Measurements from ENCODE around the gene PRDX6.
"Not testable (repeated sequence)": the region's sequence is repeated elsewhere in the genome, so short reads cannot be mapped to it uniquely, and the experiment has no call there.

PRDX6 gene, protein sequence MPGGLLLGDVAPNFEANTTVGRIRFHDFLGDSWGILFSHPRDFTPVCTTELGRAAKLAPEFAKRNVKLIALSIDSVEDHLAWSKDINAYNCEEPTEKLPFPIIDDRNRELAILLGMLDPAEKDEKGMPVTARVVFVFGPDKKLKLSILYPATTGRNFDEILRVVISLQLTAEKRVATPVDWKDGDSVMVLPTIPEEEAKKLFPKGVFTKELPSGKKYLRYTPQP

DNA sequence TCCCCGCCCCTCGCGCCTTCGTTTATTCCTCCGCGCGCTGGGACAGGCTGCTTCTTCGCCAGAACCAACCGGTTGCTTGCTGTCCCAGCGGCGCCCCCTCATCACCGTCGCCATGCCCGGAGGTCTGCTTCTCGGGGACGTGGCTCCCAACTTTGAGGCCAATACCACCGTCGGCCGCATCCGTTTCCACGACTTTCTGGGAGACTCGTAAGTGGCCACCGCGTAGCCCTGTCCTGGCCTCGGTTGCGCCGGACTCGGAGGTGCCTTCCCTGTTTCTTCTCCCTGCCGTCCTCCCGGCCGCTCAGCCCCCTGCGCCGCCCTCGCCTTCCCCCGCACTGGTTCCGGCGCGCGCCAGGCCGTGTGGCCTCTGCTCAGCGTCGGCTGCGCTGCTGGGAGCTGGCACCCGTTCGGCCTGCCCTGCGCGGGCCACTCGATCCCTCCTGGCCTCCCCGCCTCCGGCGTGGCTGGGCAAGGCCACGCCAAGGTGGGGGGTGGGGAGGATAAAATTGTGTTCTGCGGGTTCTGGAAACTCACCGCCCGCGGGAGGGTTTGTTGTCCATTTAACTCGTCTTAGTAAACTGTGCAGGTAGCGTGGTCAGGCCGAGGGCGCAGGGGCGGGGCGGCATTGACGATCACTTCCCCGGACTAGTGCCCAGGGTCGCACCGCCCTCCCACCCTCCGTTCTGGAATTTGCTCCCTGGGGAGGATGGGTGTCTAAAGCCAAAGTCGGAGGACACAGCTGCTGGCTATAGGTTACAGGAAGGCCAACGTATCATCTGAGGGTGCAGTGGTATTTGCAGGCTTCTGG, at the start of gene PRDX6:
Gene PRDX6, plus strand, starts transcription at position 50 of the 808 bp plus-strand sequence. Its CDS starts 63 bp downstream, at position 113.
- peak; percentile 92 for DNase-seq (ENCODE audit: low spot score)

DNA sequence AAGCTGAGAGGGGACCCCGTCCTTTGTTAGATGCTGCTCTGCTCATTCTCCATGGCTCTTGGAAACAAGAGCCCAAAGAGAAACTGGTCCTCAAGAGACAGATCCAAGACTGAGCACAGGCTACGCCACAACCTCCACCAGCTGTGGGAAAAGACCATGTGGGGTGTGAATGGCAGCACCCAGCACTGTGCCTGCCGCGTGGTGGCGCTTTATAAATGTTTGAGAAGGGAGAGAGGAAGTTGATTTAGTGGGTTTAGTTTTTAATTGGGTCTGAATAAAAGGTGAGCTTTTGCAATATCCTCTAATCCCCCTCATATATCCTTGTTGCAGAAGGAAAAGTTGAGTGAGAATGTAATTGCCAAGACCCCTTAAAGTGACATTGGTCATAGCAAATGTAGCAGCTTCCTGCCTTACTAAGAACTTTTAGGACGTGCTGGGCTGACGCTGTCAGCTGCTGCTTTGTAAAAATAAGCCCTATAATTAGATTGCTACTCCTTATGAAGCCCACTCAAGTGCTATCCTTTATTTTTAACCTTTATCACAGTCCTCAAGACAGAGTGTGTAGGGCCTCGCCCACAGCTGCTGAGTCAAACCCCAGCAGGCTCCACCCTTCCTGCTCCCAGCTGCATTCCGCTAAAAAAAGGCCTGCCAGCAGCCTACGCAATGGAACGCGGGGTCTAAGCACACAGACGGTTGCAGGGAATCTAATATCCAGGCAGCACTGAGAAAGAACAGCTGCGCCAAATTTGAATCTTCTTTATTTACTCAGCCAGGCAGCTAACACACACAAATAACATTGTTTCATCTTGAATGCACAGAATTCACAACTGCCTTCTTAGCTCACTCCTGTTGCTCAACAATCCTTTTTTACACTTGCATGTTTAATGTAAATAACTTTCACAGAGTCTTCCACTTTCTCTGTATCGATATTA, 47.4 kb upstream of the PRDX6 start:
- peak; percentile 94 for DNase-seq (ENCODE audit: low spot score)

DNA sequence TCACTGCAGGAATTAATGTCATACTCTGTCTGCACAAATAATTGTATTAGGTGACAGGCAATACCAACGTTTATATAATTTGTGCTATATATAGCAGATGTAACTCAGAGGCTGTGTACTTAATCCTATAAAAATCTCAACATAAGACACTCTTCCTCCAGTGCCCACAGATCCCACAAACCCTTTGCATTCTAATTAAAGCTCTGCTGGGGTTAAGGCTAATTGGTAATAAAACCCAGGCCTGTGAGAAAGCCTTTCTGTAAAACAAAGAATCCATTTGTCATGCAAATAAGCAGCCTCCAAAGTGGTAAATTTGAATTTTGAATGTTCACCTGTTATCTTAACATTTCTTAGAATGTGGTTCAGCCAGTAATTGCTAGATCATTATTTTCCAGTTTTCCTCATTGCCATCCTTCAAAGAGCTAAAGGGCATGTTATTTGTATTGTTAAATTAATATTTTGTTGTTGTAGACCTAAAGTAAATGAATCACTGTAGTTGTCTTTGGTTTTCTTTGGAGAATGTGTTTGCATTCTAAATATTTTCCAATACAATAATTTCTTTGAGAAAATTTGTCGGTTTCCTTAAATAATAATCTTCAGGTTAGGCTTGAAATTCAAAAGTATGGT, 46.3 kb upstream of the PRDX6 start:
- peak; percentile 16 for DNase-seq (ENCODE audit: low spot score)

DNA sequence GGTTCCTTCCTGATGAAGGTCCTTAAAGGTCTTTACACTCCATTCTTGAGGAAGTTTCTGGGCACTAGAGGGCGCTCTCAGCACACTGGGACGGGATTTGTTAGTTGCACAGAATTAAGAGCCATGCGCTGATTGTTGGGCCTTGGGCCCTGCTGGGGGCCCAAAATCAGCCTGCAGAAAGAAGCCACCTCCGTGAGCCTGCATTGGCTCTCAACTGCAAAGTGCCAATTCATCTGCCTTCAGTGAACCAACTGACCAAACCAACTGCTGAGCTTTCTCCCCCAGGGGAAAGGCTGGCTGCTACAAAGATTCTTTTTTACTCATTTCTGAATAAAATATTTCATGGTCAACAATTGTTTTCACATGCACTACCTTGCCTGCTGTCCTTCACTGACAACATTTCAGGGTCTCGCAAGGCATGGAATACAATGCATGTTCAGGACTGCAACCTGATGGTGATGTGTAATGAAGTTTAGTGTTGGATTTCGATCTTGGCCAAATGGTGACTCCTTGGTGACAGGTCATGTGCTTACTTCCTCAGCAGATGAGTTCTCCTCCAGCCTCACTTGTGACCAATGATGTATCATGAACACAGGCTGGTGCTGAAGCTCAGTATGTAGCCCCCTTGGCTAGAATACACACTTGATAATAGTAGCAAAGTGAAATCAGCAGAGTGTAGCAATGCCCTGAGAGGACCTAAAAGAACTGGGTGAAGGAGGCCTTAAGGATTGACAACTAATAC, 45.7 kb upstream of the PRDX6 start:
- peak; percentile 98 for DNase-seq (ENCODE audit: low spot score)

DNA sequence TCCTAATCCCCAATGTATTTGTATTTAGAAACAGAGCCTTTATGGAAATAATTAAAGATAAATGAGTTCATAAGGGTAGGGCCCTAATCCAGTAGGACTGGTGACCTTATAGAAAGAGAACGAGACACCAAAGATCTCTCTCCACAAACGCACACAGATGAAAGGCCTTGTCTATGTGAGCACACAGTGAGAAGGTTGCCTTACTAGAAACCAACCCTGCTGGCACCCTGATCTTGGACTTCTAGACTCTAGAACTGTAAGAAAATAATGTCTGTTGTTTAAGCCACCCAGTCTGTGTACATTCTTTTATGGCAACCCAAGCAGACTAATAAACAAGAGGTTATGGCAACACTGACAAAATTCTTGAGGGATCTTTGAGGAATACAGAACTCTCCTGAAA, 44.8 kb upstream of the PRDX6 start:
- DNase-seq (ENCODE audit: low spot score) = no peak

DNA sequence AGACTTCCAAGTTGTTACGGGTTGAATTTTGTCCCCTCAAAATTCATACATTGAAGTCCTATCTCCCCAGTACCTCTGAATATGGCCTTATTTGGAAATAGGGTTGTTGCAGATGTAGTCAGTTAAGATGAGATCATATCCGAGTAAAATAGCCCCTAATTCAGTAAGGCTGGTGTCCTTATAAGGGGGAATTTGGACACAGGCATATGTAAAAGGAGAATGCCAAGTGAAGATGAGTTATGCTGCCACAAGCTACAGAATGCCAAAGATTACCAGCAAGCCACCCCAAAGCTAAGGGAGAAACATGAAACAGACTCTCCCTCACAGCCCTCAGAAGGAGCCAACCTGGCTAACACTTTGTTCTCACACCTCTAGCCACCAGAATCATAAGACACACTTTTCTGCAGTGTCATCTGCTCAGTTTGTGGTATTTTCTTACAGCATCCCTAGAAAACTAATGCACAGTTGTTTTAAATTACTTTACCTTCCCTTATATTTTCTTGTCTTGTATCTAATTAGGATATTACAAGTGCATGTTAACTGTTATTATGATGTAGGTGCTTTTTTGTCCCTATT, 43.3 kb upstream of the PRDX6 start:
- no peak for DNase-seq (ENCODE audit: low spot score)

DNA sequence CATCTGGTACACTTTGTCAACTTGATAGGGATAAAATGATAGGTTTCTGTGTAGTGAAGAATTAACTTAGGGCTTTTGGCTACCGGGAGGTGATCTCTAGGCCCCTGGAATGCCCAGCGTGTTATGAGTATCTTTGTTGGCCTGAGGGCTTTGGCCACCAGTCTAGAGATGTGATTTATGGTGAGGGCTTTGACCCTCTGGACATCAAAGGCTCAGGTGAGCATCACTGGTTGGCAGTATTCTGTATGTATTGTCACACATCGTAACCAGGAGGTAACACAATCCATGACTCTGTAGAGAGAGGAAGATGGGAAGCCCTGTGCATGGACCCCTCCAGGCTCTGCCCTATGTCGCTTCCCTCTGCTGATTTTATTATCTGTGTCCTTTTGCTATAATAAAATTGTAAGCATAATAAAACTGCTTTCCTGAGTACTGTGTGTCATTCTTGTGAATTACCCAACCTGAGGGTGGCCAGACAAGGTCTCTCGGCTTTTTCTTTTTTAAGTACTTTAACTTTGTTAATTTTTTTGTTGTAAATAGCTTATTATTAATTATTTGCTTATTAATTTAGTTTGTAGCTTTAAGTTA, 40.2 kb upstream of the PRDX6 start:
- no peak for DNase-seq (ENCODE audit: low spot score)

DNA sequence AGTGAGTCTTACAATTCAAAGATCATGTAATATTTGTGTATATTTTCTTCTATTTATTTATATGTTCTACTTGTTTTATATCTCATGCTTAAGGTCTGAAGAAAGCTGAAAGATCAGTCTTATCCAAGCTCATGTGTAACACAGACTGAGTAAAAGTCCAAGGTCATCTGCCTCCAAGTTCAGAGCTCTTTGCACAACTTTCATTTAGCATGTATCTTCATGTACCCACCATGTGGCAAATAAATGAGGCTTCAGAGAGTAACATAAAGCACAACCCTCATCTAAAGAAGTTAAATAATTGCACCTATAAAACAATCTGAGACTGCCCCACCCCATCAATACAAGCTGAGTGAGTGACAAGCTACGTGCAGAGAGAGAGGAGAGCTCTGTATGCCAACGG, 38.5 kb upstream of the PRDX6 start:
- DNase-seq (ENCODE audit: low spot score) = no peak

DNA sequence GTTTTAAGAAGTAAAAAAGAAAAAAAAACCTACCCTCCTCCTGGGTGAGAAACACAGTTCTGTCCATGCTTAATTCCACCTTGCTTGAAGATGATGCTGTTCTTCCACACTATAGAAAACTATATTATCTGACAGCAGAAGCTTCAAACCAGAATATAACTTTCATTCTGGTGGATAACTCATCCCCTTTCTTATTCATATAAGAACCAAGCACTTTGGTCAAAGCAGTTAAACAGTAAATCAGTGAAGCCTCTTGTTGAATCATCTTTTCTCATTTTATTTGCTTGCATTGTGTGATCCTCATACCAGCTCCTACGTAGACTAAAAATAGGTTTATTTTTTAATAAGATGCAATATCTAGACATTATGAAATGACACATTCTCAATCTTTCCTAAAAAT, 36.7 kb upstream of the PRDX6 start:
- DNase-seq (ENCODE audit: low spot score) = no peak

DNA sequence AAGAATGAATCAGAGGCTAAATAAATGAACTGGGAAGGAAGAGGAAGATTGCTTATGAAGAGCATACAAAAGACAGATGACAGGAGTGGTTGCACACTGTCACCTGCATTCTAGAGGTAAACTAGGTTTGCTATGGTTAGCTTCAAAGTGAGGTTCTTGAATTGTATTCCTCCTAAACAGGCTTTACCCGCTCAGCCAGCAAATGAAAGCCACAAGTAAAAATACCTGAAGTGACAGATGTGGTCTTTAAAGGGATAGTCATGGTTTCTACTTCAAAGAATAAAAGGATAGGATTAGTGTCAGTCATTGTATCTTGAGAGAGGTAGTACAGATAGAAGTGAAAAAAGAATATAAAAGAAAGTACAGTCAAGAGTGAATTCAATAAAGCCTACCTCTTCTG, 32.4 kb upstream of the PRDX6 start:
- no peak for DNase-seq (ENCODE audit: low spot score)

DNA sequence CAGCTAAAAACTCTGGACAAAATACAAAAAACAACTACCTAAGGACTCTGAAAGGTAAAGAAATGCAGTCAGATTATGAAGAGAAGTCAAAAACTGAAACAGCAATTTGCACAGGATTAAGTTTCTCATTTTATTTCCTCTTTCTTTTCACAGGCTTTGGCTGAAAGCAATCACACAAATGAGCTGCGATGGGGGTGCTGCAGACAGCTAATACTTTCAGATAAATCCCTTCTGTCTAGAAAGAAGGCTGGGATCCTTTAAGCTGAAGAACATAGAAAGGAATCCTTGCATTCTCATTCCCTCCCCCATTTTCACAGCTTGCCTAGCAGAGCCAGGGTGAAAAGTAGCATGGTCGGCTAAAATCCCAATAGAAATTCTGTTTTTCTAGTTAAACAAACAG, 32.0 kb upstream of the PRDX6 start:
- DNase-seq (ENCODE audit: low spot score) = no peak

DNA sequence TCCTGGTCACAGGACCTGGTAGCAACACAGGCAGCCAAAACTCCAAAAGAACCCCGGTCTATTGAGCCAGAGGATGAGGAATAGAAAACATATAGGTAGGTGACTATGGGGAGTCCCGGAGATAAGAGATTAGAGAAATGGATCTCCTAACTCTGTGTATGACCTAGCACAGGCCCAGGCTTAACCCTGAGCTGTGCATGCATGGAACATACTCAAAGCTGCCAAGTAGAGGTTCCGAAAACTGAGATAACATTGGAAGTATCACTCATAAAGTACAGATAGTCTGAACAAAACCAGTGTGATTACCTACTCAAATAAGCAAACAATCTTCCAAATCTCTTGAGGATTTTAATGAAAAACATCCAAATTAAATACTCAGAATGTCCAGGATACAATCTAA, 31.5 kb upstream of the PRDX6 start:
- DNase-seq (ENCODE audit: low spot score) = no peak

DNA sequence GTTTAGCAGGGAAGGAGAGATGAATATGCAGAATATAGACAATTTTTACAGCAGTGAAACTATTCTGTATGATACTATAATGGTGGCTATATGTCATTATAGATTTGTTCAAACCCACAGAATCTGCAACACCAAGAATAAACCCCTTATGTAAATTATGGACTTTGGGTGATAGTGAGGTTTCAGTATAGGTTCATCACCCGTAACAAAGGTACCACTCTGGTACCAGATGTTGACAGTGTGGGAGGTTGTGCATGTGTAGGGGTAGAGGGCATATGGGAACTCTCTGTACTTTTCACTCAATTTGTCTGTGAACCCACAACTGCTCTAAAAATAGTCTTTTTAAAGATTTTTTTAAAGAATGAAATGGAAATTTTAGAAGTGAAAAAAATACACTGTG, 29.9 kb upstream of the PRDX6 start:
- no peak for DNase-seq (ENCODE audit: low spot score)

DNA sequence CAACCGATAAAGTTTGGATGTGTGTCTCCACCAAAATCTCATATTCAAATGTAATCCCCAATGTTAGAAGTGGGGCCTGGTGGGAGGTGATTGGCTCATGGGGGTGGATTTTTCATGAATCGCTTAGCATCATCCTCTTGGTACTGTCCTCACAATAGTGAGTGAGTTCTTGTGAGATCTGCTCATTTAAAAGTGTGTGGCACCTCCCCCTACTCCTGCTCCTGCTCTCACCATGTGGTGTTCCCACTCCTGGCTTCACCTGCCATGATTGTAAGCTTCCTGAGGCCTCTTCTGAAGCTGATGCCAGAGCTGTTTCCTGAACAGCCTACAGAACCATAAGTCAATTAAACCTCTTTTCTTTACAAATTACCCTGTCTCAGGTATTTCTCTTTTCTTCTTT, 28.2 kb upstream of the PRDX6 start:
- DNase-seq (ENCODE audit: low spot score) = no peak

DNA sequence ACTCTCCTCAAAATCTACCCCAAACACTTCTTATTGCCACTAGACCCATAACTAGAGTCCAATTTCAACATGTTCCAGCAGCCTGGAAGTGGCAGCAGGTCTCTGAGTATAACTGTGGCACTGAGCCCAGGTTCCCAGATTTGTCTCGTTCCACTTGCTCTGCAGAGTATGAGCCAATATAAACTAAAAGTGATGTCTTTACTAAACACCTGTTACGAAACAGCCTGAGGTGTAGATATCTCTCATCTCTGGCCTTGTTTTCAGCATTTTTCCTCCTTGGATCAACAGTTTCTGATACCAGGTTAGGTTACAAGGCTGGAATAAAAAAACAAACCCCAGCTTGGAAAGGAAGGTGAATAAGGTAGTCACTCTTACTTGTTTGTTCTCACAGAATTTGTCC, 25.2 kb upstream of the PRDX6 start:
- no peak for DNase-seq (ENCODE audit: low spot score)

DNA sequence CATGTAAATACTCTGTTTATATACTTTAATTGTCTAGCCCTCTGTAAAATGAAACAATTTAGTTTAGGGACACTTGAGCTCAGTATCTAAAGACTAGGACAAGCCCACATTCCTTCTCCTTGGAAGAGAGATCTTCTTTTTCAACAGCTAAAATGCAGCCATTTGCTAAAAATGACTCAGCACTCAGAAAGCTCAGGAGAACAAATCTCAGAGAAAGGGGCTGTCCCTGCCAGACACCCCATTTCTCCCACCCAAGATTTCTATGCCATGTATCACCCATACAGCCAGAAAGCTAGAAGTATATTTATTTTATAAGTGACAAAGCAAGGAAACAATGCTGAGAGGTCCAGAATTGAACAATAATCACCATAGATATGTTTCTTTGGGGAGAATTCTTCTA, 23.2 kb upstream of the PRDX6 start:
- no peak for DNase-seq (ENCODE audit: low spot score)

DNA sequence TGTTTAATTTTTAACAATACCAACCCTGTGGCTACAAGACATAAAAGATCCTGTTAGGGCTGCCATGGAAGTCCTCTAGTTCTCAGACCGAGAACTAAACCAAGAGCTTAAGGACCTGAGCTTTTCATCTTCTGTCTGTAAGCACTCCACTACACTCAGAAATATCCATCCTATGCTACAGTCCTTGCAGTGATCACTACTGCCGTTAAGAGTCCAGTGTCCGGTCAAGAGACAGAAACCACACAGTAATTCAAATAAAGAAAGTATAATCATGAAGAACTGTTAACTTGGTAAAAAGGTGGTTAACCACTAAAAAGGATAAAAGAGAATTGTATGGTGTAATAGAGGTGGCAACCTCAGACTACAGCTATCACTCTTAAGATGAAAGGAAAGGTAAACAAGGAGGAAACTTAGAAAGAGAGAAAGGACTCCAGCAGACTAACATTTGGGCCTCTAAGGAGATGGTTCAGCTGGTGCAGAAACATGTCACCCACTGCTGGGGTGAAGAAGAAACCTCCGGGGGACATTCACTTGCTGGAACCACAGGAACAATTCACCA, 22.1 kb upstream of the PRDX6 start:
- no peak for DNase-seq (ENCODE audit: low spot score)

DNA sequence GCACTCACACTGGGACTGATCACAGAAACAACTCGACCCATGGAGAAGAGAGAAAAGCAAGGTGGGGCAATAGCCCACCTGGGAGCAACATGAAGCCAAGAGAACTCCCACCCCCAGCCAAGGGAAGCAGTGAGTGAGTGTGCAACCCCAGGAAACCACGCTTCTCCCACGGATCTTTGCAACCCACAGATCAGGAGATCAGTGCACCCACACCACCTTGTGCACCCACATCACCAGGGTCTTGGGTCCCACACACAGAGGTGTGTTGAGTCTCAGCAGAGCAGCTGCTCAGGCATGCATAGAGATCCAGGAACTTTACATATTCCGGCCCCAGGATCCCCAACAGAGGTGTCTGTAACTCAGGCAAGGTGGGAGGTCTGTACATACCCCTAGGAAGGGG, 17.2 kb upstream of the PRDX6 start:
- DNase-seq (ENCODE audit: low spot score) = no peak

DNA sequence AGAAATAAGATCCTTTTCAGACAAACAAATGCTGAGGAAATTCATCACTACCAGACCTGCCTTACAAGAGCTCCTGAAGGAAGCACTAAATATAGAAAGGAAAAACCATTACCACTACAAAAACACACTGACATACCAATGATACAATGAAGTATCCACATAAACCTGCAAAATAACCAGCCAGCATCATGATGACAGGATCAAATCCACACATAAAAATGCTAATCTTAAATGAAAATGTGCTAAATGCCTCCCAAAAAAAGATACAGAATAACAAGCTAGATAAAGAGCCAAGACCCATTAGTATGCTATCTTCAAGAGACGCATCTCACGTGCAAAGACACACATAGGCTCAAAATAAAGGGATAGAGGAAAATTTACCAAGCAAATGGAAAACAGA, 14.5 kb upstream of the PRDX6 start:
- DNase-seq (ENCODE audit: low spot score) = not testable (repeated sequence)

DNA sequence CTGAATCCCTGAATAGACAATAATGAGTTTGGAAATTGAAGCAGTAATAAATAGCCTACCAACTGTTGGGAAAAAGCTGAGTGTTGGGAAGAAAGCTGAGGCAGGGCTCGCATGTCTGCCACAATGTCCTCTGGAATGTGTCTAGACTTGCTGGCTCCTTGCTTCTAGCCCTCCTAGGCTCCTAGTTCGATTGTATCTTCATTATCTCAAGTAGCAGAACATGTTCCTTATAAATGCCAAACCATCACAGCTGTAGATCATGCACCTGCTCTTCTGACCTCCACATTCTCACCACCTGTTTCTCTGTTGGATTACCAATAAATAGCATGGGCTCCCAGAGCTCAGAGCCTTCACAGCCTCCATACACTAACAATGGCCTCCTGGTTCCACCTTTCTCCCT, 12.9 kb upstream of the PRDX6 start:
- not testable (repeated sequence) for DNase-seq (ENCODE audit: low spot score)

All from NAMALWA (cell line).